ENCODE results near the gene G6PC3. TPM values are rescaled to one million over a fixed set of nuclear protein-coding genes. Genes with fewer than 3 reads are reported as not detected.
A peak's percentile ranks its signal among the peaks of the same experiment; 100 is the strongest.

Gene G6PC3
- total RNA-seq, 1 donor from 2014 or later, result 76.2 TPM

- no peak for DNase-seq (ENCODE audit: low spot score)
Observed at GRCh38 chr17:44059101-44059892, 11.2 kb upstream of the G6PC3 start.

DNA sequence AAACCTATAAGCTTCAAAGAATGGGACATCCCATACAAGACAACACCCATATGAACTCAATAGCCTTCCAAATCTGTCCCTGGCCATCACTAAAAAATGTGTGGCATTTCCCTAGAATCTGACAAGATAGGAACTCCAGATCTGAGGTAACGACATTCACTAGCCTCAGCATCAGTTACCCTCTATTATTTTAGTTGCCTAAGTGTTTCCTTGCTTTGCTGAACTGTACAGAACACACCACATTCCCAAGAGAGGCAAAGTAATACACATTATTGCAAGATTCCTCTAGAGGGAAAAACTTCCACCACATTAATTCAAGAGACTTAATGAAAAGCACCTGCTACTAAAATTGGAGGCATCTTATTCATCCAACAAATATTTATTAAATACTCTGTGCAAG is 9.1 kb upstream of the G6PC3 start:
- DNase-seq (ENCODE audit: low spot score), result no peak

DNA sequence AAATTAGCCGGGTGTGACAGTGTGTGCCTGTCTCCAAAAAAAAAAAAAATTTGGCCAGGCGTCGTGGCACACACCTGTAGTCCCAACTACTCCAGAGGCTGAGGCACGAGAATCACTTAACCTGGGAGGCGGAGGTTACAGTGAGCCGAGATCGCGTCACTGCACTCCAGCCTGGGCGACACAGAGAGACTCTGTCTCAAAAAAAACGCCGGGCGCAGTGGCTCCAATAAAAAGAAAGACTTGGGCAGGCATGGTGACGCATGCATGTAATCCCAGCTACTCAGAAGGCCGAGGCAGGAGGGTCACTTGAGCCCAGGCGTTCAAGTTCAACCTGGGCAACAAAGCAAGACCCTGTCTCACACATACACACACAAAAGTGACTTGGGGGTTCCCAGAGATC is 7.7 kb upstream of the G6PC3 start:
- DNase-seq (ENCODE audit: low spot score), result no peak

DNA sequence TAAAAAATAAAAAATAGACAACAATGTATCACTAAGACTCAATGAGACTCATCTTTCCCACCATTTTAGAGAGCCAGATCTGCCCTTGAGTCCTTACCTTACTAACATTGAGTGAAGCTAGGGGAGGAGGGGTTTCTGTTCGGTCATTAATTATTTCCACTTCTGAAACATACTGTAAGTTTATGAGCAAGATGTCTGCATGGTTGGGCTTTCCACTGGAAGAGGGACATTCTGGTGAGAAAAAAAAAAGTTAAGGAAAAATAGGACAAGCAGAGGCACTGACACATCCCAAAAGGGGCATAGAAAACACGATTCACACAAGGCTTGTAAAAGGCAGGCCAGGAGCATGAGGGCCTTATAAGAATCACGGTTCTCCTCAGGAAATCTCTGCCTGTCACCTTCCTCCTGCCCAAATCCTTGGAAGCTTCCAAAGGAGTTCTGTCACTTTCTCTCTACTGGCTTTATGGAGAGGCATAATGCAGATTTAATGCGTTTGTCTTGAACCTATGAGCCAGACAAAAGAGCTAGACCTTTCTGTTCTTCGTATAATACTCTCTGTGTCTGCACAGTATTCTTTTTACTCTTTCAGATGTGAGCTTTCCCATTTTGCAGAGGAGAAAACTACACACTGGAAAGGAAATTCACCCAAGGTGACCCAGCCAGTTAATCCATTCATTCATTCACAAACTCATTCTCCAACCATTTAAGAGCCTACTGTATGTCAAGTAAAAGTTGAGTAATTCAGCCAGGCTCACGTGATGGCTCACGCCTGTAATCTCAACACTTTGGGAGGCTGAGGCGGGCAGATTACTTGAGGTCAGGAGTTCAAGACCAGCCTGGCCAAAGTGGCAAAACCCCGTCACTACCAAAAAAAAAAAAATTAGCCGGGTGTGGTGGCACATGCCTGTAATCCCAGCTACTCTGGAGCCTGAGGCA is 6.6 kb upstream of the G6PC3 start:
- no peak for DNase-seq (ENCODE audit: low spot score)

DNA sequence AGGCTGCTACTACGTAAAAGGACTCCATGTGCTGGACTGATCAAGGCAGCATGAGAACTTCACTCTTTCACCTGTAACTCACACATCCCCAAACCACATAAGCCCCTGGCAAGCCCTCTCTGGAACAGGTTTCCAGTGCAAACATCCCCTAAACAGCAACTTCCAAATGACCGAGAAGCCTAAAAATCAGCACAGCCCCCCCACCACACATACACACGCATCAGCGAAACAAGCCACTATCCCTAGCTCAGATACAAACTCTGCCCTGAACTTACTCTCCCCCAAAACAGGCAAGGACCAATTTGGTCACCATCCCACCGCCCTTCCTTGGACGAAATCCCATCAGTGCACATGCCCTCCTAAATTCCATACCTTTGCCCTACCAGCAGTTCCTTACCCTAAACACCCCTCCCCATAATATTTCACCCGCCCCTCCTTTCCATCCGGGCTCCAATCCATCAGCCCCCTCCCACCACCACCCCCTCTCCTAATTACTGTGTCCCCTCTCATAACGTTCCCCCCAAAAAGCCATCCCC is 4.8 kb upstream of the G6PC3 start:
- no peak for DNase-seq (ENCODE audit: low spot score)

GRCh38 chr17:44066204-44066930 is 4.2 kb upstream of the G6PC3 start, which contains the start of gene LSM12:
Gene LSM12, minus strand, starts transcription at chr17:44066671. Its CDS starts 84 bp downstream, at chr17:44066587.
- peak; percentile 93 for DNase-seq (ENCODE audit: low spot score)

- no peak for DNase-seq (ENCODE audit: low spot score)
Observed at GRCh38 chr17:44067545-44067940, 3.0 kb upstream of the G6PC3 start.

DNA sequence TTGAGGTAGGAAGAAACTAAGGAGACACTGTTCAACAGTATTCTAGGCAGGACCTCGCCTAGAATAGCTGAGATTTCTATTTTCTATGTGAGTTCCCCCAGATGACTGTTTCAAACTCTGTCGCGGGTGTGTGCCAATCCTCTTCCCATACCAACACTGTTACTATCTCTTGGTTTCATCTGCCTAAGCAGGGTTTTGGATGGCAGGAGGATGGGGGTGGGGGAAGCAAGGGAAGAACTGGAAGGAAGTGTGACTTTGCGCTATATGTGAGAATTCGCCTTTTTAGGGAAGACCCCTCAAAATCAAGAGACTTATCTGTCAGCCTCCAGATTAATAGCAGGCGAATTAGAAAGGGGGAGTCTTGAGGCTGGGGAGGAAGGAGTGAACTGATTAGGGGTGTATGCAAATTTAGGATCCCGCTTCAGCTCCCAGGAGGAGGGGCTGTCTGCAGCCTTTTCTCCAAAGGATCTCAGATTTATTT is 521 bp upstream of the G6PC3 start:
- no peak for DNase-seq (ENCODE audit: low spot score)

DNA sequence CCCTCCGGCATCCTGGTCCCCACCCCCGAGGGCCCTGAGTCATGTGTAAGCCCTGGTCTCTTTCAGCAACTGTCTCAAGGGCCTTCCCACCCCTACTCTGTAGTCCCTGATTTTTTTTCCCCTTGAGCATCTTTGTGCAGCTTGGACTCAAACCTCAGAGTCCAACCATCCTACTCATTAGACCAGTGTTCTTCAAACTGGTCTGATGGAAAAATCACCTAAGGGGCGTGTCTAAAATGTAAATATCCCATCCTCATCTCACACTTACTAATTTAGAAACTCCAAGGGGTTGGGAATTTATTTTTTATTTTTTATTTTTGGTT is 624 bp downstream of the G6PC3 start:
- no peak for DNase-seq (ENCODE audit: low spot score)

DNA sequence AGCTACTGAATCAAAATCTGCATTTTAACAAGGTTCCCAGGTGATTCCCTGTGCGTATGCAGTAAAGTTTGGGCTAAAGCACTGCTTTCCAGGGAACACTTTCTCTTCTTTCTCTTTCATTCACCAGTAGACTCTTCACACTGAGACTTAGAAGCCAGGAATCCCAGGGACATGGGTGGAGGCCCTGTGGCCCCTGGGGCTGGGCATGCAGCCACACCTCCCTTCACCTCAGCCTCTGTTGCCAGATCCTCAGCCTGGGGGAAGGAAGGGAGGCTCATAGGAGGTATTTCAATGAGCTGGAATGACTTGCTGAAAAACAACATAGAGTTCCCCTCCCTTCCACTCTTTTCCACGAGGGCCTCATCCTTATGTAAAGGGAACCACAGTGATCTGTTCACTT is 1.2 kb downstream of the G6PC3 start:
- no peak for DNase-seq (ENCODE audit: low spot score)

DNA sequence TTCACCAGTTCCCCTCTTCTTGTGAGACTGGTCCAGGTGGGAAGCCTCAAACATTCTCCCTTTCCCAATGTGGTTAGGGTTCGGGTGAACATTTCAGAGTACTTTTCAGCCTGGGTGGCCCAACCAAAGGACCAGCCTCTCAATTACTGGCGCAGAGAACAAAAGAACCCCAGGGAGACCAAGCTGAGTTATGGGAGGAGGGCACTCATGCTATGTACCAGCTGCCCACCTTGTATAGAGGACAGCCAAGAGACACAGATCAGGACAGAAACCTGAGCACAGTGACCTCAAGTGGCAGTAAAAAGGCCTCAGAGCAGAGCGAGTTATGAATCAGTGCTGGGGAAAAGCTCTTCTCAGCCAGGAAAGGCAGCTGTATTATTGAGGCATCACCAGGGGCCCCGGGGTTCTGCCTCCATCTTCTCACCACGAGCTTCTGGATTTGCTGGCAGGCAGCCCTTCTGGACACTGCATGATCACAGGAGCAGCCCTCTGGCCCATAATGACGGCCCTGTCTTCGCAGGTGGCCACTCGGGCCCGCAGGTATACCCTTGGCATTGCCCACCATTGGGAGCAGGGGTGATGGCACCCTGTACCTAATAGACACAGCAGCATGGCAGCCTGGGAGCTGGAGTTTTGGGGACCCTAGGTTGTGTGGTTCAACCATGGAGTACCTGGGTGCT is 3.8 kb downstream of the G6PC3 start:
- DNase-seq (ENCODE audit: low spot score), result no peak

DNA sequence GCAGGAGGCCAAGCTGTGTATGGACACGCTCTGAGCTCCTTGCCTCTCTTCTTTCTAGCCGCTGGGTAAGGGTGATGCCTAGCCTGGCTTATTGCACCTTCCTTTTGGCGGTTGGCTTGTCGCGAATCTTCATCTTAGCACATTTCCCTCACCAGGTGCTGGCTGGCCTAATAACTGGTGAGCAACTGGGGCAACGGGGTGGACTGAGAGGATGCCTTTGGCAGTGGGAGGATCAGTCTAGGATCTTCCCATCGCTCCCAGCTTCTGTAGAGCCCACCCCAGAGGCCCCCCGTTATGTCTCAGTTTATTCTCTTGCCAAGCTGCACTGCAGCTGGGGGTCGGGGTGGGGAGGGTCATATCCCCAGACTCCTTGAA is 4.4 kb downstream of the G6PC3 start:
- no peak for DNase-seq (ENCODE audit: low spot score)

- no peak for DNase-seq (ENCODE audit: low spot score)
Observed at GRCh38 chr17:44075598-44076293, 5.2 kb downstream of the G6PC3 start.

- no peak for DNase-seq (ENCODE audit: low spot score)
Observed at GRCh38 chr17:44076716-44077594, 6.4 kb downstream of the G6PC3 start.

DNA sequence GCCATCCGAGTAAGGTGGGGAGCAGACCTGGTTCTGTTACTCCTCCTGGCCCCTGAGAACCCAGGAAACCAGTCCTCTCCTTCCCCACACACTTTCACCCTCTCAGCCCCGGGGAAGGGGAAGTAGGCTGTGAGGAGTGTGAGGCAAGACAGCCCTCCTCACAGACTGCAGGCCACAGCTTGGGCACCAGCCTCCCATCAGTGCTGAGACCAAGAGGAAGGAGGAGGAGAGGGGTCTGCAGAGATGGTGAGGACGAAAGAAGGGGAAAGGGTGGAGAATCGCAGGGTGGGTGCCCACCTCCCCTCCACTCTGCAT is 7.0 kb downstream of the G6PC3 start:
- DNase-seq (ENCODE audit: low spot score), result no peak

DNA sequence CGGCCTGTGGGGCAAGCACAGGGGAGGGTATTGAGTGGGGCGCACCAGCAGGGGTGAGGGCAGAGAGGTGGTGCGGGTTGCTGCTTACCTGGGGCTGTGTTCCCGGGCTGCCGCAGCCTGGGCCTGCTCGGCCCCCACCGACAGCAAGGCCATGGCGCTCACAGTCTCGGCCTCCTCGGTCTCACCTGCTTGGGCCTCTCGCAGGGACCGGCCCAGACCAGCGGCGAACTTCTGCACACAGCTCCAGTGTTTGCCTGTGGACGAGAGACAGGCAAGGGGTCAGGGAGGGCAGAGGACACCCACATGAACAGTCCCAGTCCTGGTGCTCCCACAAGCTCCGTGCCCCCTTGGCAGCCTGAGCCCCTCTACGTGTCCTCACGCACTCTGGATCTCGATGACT is 7.9 kb downstream of the G6PC3 start:
- DNase-seq (ENCODE audit: low spot score), result no peak

- no peak for DNase-seq (ENCODE audit: low spot score)
Observed at GRCh38 chr17:44079877-44080821, 9.6 kb downstream of the G6PC3 start.

DNA sequence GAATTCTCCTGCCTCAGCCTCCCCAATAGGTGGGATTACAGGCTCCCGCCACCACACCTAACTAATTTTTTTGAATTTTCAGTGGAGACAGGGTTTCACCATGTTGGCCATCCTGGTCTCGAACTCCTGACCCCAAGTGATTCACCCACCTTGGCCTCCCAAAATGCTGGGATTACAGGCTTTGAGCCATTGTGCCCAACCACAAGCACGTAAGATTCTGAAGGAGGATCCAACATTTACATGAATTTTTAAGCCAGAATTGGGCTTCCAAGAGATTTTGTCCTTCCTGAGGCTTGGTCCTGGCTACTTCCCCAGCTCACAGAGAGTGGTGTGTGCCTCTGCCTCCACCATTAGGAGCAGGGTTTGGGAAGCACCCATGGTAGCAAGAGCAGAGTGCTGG is 11.1 kb downstream of the G6PC3 start:
- no peak for DNase-seq (ENCODE audit: low spot score)

Data from ureter (tissue), 1 donor.